Measurements from ENCODE around the gene YIPF3. TPM values are rescaled to one million over a fixed set of nuclear protein-coding genes. Genes with fewer than 3 reads are reported as not detected.

The YIPF3 gene
- total RNA-seq, 1 donor from 2014 or later: 102 TPM

DNA sequence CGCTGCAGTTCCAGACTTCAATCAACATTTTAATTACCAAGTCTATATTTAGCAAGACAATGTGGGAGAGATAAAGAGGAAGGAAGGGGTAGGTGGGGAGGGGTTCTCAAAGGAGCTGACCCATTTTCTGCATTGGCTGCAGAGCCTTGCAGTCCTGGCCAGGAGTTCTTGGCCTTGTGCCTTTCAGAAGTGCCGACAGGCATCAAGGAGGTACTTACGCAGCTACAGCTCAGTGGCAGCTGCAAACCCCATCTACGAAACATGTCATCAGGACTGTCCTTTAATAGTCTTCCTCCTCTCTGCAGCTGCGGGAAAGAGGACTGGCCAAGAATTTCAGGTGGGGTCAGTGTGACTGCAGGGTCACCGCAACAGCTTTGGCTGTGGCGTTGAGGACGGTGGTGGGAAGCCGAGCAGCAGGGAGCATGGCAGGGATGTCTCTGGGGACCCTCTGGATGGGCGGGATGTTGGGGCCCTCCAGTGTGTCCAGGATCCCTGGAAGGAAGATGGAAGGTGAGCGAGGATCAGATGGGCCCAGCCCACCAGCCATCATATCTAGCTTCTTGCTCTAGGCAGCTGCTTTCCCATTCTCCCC is 4.8 kb downstream of the YIPF3 start:
- Histone ChIP-seq H3F3A (ENCODE audit: low read depth) (peaks cover 18% of the 10 kb centered on the region), H3K27me3 (peaks cover 35% of the 10 kb centered on the region), H3K79me2 (ENCODE audit: low read depth) (peaks cover 28% of the 10 kb centered on the region), H3K9me3 (ENCODE audit: low read depth) (no peaks in the 10 kb centered on the region), H4K20me1 (ENCODE audit: low read depth) (peaks cover 38% of the 10 kb centered on the region), H3K36me3 (peaks cover 8% of the 10 kb centered on the region), H3K4me2 (no peak overlapping the region), H3K4me3 (no peak overlapping the region), H3K9ac (no peak overlapping the region), H3K4me1 (peaks cover 7% of the 10 kb centered on the region), H2AFZ (replicated peaks) (no peak overlapping the region), H3K27ac (no peak overlapping the region)
- DNase-seq (ENCODE audit: low spot score): no peak
- H3K27me3 Mint-ChIP-seq (ENCODE audit: insufficient read depth, low read depth): peaks cover 8% of the 10 kb centered on the region
- no peak overlapping the region for H3K27ac Mint-ChIP-seq
- H3K4me3 Mint-ChIP-seq: peak overlapping the region; percentile 10
- peaks cover 22% of the 10 kb centered on the region for H3K36me3 Mint-ChIP-seq
- peaks cover 28% of the 10 kb centered on the region for H3K4me1 Mint-ChIP-seq
- H3K9me3 Mint-ChIP-seq: no peaks in the 10 kb centered on the region
- TF ChIP-seq, protein P1, sequence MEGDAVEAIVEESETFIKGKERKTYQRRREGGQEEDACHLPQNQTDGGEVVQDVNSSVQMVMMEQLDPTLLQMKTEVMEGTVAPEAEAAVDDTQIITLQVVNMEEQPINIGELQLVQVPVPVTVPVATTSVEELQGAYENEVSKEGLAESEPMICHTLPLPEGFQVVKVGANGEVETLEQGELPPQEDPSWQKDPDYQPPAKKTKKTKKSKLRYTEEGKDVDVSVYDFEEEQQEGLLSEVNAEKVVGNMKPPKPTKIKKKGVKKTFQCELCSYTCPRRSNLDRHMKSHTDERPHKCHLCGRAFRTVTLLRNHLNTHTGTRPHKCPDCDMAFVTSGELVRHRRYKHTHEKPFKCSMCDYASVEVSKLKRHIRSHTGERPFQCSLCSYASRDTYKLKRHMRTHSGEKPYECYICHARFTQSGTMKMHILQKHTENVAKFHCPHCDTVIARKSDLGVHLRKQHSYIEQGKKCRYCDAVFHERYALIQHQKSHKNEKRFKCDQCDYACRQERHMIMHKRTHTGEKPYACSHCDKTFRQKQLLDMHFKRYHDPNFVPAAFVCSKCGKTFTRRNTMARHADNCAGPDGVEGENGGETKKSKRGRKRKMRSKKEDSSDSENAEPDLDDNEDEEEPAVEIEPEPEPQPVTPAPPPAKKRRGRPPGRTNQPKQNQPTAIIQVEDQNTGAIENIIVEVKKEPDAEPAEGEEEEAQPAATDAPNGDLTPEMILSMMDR (IDR thresholded peaks at IDR 0.05): no peak
- TF ChIP-seq EZH2 (IDR thresholded peaks at IDR 0.05): no peak

GRCh38 chr6:43510827-43511163 is 5.9 kb downstream of the YIPF3 start:
- Histone ChIP-seq H4K20me1 (ENCODE audit: low read depth) (peaks cover 35% of the 10 kb centered on the region), H3F3A (ENCODE audit: low read depth) (peaks cover 27% of the 10 kb centered on the region), H3K9ac (no peak overlapping the region), H2AFZ (replicated peaks) (no peak overlapping the region), H3K79me2 (ENCODE audit: low read depth) (peaks cover 17% of the 10 kb centered on the region), H3K4me3 (peak overlapping the region; percentile 74), H3K9me3 (ENCODE audit: low read depth) (no peaks in the 10 kb centered on the region), H3K4me2 (peak overlapping the region; percentile 91), H3K36me3 (peaks cover 8% of the 10 kb centered on the region), H3K4me1 (peaks cover 3% of the 10 kb centered on the region), H3K27me3 (peaks cover 36% of the 10 kb centered on the region), H3K27ac (no peak overlapping the region)
- H3K36me3 Mint-ChIP-seq: peaks cover 22% of the 10 kb centered on the region
- H3K9me3 Mint-ChIP-seq: no peaks in the 10 kb centered on the region
- no peak for DNase-seq (ENCODE audit: low spot score)
- TF ChIP-seq EZH2phosphoT487 (IDR thresholded peaks at IDR 0.05): no peak
- TF ChIP-seq EZH2 (IDR thresholded peaks at IDR 0.05): no peak
- TF ChIP-seq, protein P1 (IDR thresholded peaks at IDR 0.05): no peak
- H3K4me3 Mint-ChIP-seq: peak overlapping the region; percentile 88
- no peak overlapping the region for H3K27ac Mint-ChIP-seq
- H3K27me3 Mint-ChIP-seq (ENCODE audit: insufficient read depth, low read depth): peaks cover 10% of the 10 kb centered on the region
- H3K4me1 Mint-ChIP-seq: peaks cover 22% of the 10 kb centered on the region

DNA sequence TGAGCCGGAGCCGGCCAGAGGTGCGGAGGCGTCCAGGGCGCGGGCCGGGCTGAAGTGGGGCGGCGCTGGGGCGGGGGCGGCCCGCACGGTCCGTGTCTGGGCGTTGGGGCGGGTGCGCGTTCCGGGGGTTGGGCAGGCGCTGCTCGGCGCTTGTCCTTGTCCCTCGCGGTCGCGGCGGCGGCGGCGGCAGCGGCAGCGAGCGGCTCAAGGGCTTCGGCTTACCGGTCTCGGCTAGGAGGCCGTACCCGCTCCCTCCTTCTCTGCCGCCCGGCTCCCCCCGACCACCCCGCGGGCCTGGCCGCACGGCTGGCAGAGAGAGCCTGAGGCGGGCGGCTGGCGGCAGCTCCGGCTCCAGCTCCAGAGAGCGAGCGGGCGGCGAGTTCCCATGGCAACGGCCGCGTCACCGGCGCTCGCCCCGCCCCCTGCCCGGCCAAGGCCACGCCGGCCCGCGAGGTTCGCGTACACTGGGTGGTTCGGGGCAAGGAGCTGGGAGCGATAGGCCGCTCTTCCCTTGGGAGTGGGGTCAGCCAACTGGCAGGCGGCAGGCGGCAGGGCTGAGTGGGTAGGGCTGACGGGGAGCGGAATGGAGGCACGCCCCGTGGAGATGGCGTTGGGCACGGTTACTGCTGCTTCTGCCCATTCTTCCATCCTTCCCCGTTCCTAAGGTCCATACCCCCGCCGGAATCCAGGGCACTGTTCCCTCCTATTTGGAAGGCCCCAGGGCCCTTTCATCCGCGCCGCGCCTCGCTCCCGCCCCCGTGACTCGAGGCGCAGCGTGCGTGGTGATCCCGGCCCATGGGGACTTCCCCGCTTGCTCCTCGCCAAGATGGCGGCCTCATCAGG is 6.5 kb downstream of the YIPF3 start, which contains the start of gene LRRC73:
LRRC73 (minus strand) TSS at position 363 of the 843 bp plus-strand sequence. CDS start 561 bp downstream, outside the sequence.
- Histone ChIP-seq H3K4me2 (peak within 1 kb of the TSS; percentile 91), H4K20me1 (ENCODE audit: low read depth) (peaks cover 30% of the 10 kb centered on the region), H3K9me3 (ENCODE audit: low read depth) (no peaks in the 10 kb centered on the region), H2AFZ (replicated peaks) (peak within 1 kb of the TSS; percentile 73), H3K9ac (no peak within 1 kb of the TSS), H3K4me1 (no peaks in the 10 kb centered on the region), H3K27me3 (peaks cover 36% of the 10 kb centered on the region), H3K27ac (no peak within 1 kb of the TSS), H3K79me2 (ENCODE audit: low read depth) (peaks cover 11% of the 10 kb centered on the region), H3F3A (ENCODE audit: low read depth) (peaks cover 29% of the 10 kb centered on the region), H3K4me3 (peak within 1 kb of the TSS; percentile 74), H3K36me3 (peaks cover 8% of the 10 kb centered on the region)
- Mint-ChIP-seq H3K27ac (no peak within 1 kb of the TSS), H3K4me1 (peaks cover 16% of the 10 kb centered on the region), H3K36me3 (peaks cover 22% of the 10 kb centered on the region), H3K27me3 (ENCODE audit: insufficient read depth, low read depth) (peaks cover 10% of the 10 kb centered on the region), H3K4me3 (peak within 1 kb of the TSS; percentile 92), H3K9me3 (no peaks in the 10 kb centered on the region)
- peak; percentile 94 for DNase-seq (ENCODE audit: low spot score)
- TF ChIP-seq EZH2phosphoT487 (IDR thresholded peaks at IDR 0.05) (peak; percentile 7), EZH2 (IDR thresholded peaks at IDR 0.05) (peak; percentile 11)
- TF ChIP-seq, protein P1 (IDR thresholded peaks at IDR 0.05): no peak

All from neural progenitor cell (in vitro differentiated cells).